BJ (cell line): Measurements from ENCODE around the gene ENOX1. TPM values are rescaled to one million over a fixed set of nuclear protein-coding genes. Genes with fewer than 3 reads are reported as not detected.

ENCODE experiments used
- CTCF ChIA-PET: fragments of 350-600 bp; formaldehyde crosslinking; extraction: SDS; loops from one replicate; lab custom pipeline; 2021; ENCODE audit warnings: antibody characterized with exemption, inconsistent platforms; lab: Yijun Ruan, JAX
- POLR2A ChIA-PET: fragments of 300-600 bp; sonication (Branson Sonifier 250); formaldehyde crosslinking; extraction: SDS; loops from one replicate; lab custom pipeline; 2021; ENCODE audit warnings: antibody characterized with exemption; lab: Charles Lee
- DNase-seq: peaks from one replicate; pipeline ENCODE4 v3.0.0-alpha.2; 2011; ENCODE audit warnings: low read depth
- H3K27me3 ChIP-seq: 2 replicates; pipeline ENCODE4 v1.6.0; 2011; ENCODE audit warnings: low read length; ENCODE audit not compliant: control insufficient read depth, insufficient read depth
- H3K36me3 ChIP-seq: 2 replicates; pipeline ENCODE4 v1.5.1; 2011; ENCODE audit warnings: low read length; ENCODE audit not compliant: control insufficient read depth, insufficient read depth
- H3K4me3 ChIP-seq: 2 replicates; pipeline ENCODE4 v1.5.1; 2011; ENCODE audit warnings: low read depth, mild to moderate bottlenecking, control low read depth, low read length
- CTCF ChIP-seq: IDR thresholded peaks from 2 replicates; pipeline ENCODE4 v1.5.1; 2011; ENCODE audit warnings: low read depth, mild to moderate bottlenecking, control low read depth, inconsistent platforms, low read length, moderate library complexity; ENCODE audit not compliant: insufficient read depth
- polyA plus RNA-seq: library from polyadenylated mRNA; depleted of rRNA; stranded (reverse); fragments of >200 nt; gene quantifications from 2 replicates; pipeline ENCODE4 v1.2.3, GENCODE V29; 2011

Gene ENOX1
- polyA plus RNA-seq, 1 experiment, result 2.1 TPM

GRCh38 chr13:43269037-43269481 lies 517.7 kb downstream of the ENOX1 start:
- POLR2A ChIA-PET, result interaction anchor here (0.8 kb wide), 1 partner anchor 1600 kb away, joined by 3 read pairs; no protein-coding TSS in a partner anchor
- CTCF ChIA-PET, result interaction anchor here (1.1 to 2.1 kb wide), 4 partner anchors 9 to 248 kb away, joined by 3 to 5 read pairs (median 4); no protein-coding TSS in a partner anchor
- no peak overlapping the region for H3K4me3 ChIP-seq
- peak; percentile 92 for DNase-seq
- no peaks in the 10 kb centered on the region for H3K36me3 ChIP-seq
- no peak for TF ChIP-seq CTCF
- no peaks in the 10 kb centered on the region for H3K27me3 ChIP-seq

DNA sequence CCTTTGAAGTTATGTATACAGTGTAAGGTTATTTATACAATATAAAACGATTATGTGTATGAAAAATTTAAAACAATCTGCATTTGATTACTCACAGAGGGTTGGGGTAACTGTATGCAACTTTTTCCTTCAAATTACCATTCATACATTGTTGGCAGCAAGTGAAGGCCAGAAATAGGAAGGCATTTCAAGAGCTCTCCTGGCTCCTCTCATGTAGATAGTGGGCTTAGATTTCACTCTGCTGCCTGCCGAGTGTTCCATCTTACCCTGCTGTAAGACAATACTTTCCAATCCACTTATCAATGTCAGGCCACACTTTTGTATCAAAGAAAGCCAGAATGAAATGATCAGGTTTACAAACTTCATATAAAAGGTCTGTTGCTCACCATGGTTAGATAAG lies 518.1 kb downstream of the ENOX1 start:
- H3K4me3 ChIP-seq, result no peak overlapping the region
- ChIA-PET CTCF (interaction anchor here (1.1 to 2.1 kb wide), 6 partner anchors 10 to 248 kb away, joined by 3 to 5 read pairs (median 4); no protein-coding TSS in a partner anchor), POLR2A (interaction anchor here (0.6 kb wide), 1 partner anchor 604 kb away, joined by 7 read pairs; no protein-coding TSS in a partner anchor)
- H3K27me3 ChIP-seq, result no peaks in the 10 kb centered on the region
- H3K36me3 ChIP-seq, result no peaks in the 10 kb centered on the region
- DNase-seq, result no peak
- no peak for TF ChIP-seq CTCF

DNA sequence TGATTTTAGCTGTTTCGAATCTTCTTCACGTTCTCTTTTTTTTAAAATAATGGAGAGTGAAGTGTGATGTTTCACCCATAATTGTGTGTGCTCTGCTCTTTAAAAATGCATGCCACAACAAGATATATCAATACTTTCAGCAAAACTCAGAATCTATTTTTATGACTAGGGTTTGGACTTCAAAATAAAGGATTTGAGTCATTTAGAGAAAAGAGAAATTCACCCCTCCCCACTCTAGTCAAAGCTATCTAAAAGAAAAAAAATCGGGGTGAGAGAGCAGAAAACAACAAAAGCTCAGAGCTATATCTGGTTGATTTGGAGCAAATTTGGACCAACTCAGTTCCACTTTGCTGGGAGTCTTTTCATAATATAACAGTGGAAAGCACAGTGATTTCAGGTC lies 518.9 kb downstream of the ENOX1 start:
- no peaks in the 10 kb centered on the region for H3K27me3 ChIP-seq
- TF ChIP-seq CTCF, result no peak
- DNase-seq, result no peak
- H3K36me3 ChIP-seq, result no peaks in the 10 kb centered on the region
- H3K4me3 ChIP-seq, result no peak overlapping the region
- ChIA-PET POLR2A (no interaction called here), CTCF (interaction anchor here (1.1 to 2.1 kb wide), 4 partner anchors 10 to 183 kb away, joined by 3 to 5 read pairs (median 4); no protein-coding TSS in a partner anchor)

- POLR2A ChIA-PET, result no interaction called here
- CTCF ChIA-PET, result interaction anchor here (1.1 to 2.1 kb wide), 3 partner anchors 9 to 182 kb away, joined by 3 to 5 read pairs (median 4); no protein-coding TSS in a partner anchor
- no peak overlapping the region for H3K4me3 ChIP-seq
These were observed 519.7 kb downstream of the ENOX1 start for GRCh38 chr13:43266936-43267615.

More at GRCh38 chr13:43266936-43267615, 519.7 kb downstream of the ENOX1 start:
- TF ChIP-seq CTCF, result no peak
- H3K36me3 ChIP-seq, result no peaks in the 10 kb centered on the region
- no peaks in the 10 kb centered on the region for H3K27me3 ChIP-seq
- no peak for DNase-seq
